Keratinocyte (primary cell): ENCODE data around the gene TENM4.

Source experiments
- EZH2 ChIP-seq: IDR thresholded peaks from one replicate; pipeline ENCODE4 v1.6.1; 2012; ENCODE audit warnings: inconsistent platforms, mild to moderate bottlenecking, low read length, moderate library complexity
- TF ChIP-seq, protein P1 (sequence below), 3 experiments: IDR thresholded peaks in 1 of 3; conservative IDR thresholded peaks in 1 of 3; optimal IDR thresholded peaks in 1 of 3; 2 replicates in 2 of 3; 3 replicates in 1 of 3; pipeline versions ENCODE3 to v1.5.1; 2011; ENCODE audit warnings: low read length in 3 of 3, mild to moderate bottlenecking in 3 of 3, moderate library complexity in 2 of 3, control low read depth in 1 of 3, inconsistent platforms in 1 of 3; ENCODE audit not compliant: insufficient read depth in 2 of 3; ENCODE audit errors: extremely low read depth in 1 of 3

DNA sequence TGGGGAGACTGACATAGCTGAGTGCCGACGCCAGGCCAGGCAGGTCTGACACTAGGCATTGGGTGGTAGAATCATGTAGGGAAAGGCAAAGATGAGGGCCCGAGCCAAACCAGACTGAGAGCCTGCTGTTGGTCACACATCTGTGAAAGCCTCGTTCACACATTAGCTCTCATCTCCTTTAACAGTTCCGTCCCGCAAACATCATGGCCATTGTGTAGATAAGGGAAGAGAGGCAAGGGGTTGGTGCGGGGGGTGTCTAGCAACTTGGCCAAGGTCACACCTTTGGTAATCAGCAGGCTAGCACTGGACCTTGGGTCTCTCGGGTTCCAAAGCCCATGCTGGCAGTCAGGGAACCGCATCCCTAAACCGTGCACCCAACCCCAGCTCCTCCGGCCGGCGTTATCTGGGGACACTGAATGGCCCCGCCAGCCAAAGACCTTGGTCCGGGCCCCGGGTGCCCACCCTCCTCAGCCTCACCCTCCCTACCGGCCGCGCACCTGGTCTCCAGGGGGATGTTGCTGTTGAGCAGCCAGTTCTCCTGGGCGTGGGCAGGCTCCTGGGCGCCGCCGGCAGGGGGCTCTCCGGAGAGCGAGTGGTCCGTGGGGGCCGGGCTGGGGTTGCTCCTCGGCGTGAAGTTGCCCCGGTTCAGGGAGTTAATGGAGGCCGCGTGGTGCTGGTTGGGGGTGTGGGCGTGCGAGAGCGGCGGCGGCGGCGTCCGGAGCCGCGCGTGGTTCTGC, 537.9 kb downstream of the TENM4 start:
- TF ChIP-seq, protein P1, sequence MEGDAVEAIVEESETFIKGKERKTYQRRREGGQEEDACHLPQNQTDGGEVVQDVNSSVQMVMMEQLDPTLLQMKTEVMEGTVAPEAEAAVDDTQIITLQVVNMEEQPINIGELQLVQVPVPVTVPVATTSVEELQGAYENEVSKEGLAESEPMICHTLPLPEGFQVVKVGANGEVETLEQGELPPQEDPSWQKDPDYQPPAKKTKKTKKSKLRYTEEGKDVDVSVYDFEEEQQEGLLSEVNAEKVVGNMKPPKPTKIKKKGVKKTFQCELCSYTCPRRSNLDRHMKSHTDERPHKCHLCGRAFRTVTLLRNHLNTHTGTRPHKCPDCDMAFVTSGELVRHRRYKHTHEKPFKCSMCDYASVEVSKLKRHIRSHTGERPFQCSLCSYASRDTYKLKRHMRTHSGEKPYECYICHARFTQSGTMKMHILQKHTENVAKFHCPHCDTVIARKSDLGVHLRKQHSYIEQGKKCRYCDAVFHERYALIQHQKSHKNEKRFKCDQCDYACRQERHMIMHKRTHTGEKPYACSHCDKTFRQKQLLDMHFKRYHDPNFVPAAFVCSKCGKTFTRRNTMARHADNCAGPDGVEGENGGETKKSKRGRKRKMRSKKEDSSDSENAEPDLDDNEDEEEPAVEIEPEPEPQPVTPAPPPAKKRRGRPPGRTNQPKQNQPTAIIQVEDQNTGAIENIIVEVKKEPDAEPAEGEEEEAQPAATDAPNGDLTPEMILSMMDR (optimal IDR thresholded peaks at IDR 0.05 in 1 of 3, IDR thresholded peaks at IDR 0.05 in 1 of 3, conservative IDR thresholded peaks at IDR 0.05 in 1 of 3; ENCODE audit: extremely low read depth in 1 of 3, insufficient read depth in 2 of 3, low read length in 3 of 3), result no peak
- TF ChIP-seq EZH2, result no peak
